ENCODE measurements around the gene TRMT1L. TPM values are rescaled to one million over a fixed set of nuclear protein-coding genes. Genes with fewer than 3 reads are reported as not detected.

TRMT1L gene
- total and polyA plus RNA-seq, 11 donors: 8.4 to 42.3 (median 28.3) TPM

GRCh38 chr1:185170291-185170848 is 13.6 kb upstream of the TRMT1L start:
- DNase-seq (peak in 1 of 5 donors; percentile 19), ATAC-seq (peak in 3 of 4 donors; percentile 39 to 64 (median 53))
- peak; percentile 31 to 74 (median 62) for TF ChIP-seq CTCF (IDR thresholded peaks at IDR 0.05)
- no peak for TF ChIP-seq POLR2A (IDR thresholded peaks at IDR 0.05)
- no peak overlapping the region for H3K4me3 ChIP-seq
- H3K36me3 ChIP-seq: peaks cover 0 to 67% (median 43%) of the 10 kb centered on the region in 9 donors
- no peak overlapping the region for H3K27ac ChIP-seq
- H3K9me3 ChIP-seq: no peaks in the 10 kb centered on the region
- WGBS, 4 donors: 28 to 33% (median 30%) methylated on average over 5 of the region's 5 CpGs
- intact Hi-C loops (cut with DNase I): loop anchor here in 4 of 10 donors (5.0 to 10.0 kb wide), 5 partner anchors 183 to 504 kb away; no protein-coding TSS in a partner anchor
- H3K4me1 ChIP-seq: peaks cover 0 to 4% (median 0%) of the 10 kb centered on the region in 12 donors
- H3K27me3 ChIP-seq: no peaks in the 10 kb centered on the region

GRCh38 chr1:185166106-185166505 is 9.4 kb upstream of the TRMT1L start:
- peaks cover 0 to 89% (median 67%) of the 10 kb centered on the region in 9 donors for H3K36me3 ChIP-seq
- H3K27me3 ChIP-seq: no peaks in the 10 kb centered on the region
- no peaks in the 10 kb centered on the region for H3K9me3 ChIP-seq
- H3K4me1 ChIP-seq: peaks cover 0 to 4% (median 0%) of the 10 kb centered on the region in 12 donors
- DNase-seq (no peak), ATAC-seq (no peak)
- no peak overlapping the region for H3K4me3 ChIP-seq
- H3K27ac ChIP-seq: peak overlapping the region in 1 of 12 donors; percentile 5
- WGBS, 4 donors: 76 to 80% (median 78%) methylated on average over 1 of the region's 1 CpG
- TF ChIP-seq CTCF (IDR thresholded peaks at IDR 0.05) (no peak), POLR2A (IDR thresholded peaks at IDR 0.05) (no peak)
- intact Hi-C loops (cut with DNase I): loop anchor here in 4 of 10 donors (10.0 kb wide), 2 partner anchors 361 to 509 kb away; no protein-coding TSS in a partner anchor

- Histone ChIP-seq H3K9me3 (no peaks in the 10 kb centered on the region), H3K4me3 (no peak overlapping the region), H3K27me3 (no peaks in the 10 kb centered on the region), H3K4me1 (peaks cover 0 to 18% (median 11%) of the 10 kb centered on the region in 12 donors), H3K27ac (no peak overlapping the region), H3K36me3 (peaks cover 0 to 68% (median 48%) of the 10 kb centered on the region in 9 donors)
- TF ChIP-seq CTCF (IDR thresholded peaks at IDR 0.05): no peak
- TF ChIP-seq POLR2A (IDR thresholded peaks at IDR 0.05): no peak
- WGBS, 4 donors: 89 to 96% (median 92%) methylated on average over 4 of the region's 4 CpGs
- ATAC-seq (no peak), DNase-seq (no peak)
- intact Hi-C loops (cut with DNase I): loop anchor here in 4 of 10 donors (10.0 kb wide), 2 partner anchors 358 to 512 kb away; no protein-coding TSS in a partner anchor
Observed at GRCh38 chr1:185162491-185162890, 5.7 kb upstream of the TRMT1L start.

- Histone ChIP-seq H3K36me3 (peaks cover 0 to 43% (median 25%) of the 10 kb centered on the region in 9 donors), H3K9me3 (no peaks in the 10 kb centered on the region), H3K4me3 (no peak overlapping the region), H3K4me1 (peaks cover 0 to 27% (median 20%) of the 10 kb centered on the region in 12 donors), H3K27ac (no peak overlapping the region), H3K27me3 (no peaks in the 10 kb centered on the region)
- TF ChIP-seq POLR2A (IDR thresholded peaks at IDR 0.05): no peak
- TF ChIP-seq CTCF (IDR thresholded peaks at IDR 0.05): no peak
- DNase-seq: no peak
- no peak for ATAC-seq
- 96 to 98% (median 97%) methylated on average over 3 of the region's 3 CpGs for WGBS, 4 donors
- intact Hi-C loops (cut with DNase I): loop anchor here in 9 of 10 donors (5.0 to 10.0 kb wide), 6 partner anchors 113 to 1217 kb away; partner anchors contain the start of genes RNF2 (in 3 of the 9), NIBAN1 (in 1 of the 9), ODR4 (in 1 of the 9) and TPR (in 1 of the 9)
Observed at GRCh38 chr1:185159966-185160365, 3.2 kb upstream of the TRMT1L start.
